ENCODE results near the gene BCLAF1. TPM values are rescaled to one million over a fixed set of nuclear protein-coding genes. Genes with fewer than 3 reads are reported as not detected.

Gene BCLAF1
- total and polyA plus RNA-seq, 2 of the 8 experiments (the other 6 are each of a cell fraction or from before 2014, with no cell fraction given), result 30.5 to 230 TPM

DNA sequence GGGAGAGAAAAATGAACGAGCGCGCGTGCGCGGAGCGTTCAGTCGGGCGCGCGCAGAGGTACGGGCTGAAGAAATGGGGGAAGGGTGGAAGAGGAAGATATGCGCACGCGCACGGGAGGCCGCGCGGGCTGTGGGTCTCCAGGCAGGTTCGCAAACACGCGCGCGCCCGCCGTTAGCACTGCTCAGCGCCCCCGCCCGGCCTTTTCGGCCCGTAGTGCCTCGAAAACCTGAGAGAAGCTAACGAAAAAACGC is 393 bp downstream of the BCLAF1 start (continued):
- TF ChIP-seq RXRA (IDR thresholded peaks at IDR 0.05; ENCODE audit: insufficient read depth, low read depth, low read length) (no peak), NRF1 (IDR thresholded peaks at IDR 0.05; ENCODE audit: low read depth, low read length) (peak; percentile 62), SIRT6 (IDR thresholded peaks at IDR 0.05; ENCODE audit: low read length) (no peak), HDAC6 (IDR thresholded peaks at IDR 0.05; ENCODE audit: low read depth, low read length) (no peak), HDAC2 (IDR thresholded peaks at IDR 0.05; ENCODE audit: borderline replicate concordance in 1 of 2, low read depth in 2 of 2, low read length in 2 of 2) (no peak), SP2 (IDR thresholded peaks at IDR 0.05; ENCODE audit: low read length) (no peak), EP300 (IDR thresholded peaks at IDR 0.05; ENCODE audit: borderline replicate concordance in 1 of 2, low read depth in 2 of 2, low read length in 2 of 2) (no peak), CEBPB (IDR thresholded peaks at IDR 0.05; ENCODE audit: low read depth, low read length) (no peak), ZNF274 (IDR thresholded peaks at IDR 0.05; ENCODE audit: borderline replicate concordance, extremely low read depth, low read length) (no peak), ASH2L (IDR thresholded peaks at IDR 0.05; ENCODE audit: low read length) (no peak), TAF1 (IDR thresholded peaks at IDR 0.05; ENCODE audit: low read depth, low read length) (no peak), KDM5A (IDR thresholded peaks at IDR 0.05; ENCODE audit: low read length) (0 out of 2 replicates have a peak, but pooled peaks have one; percentile 52), MAFK (IDR thresholded peaks at IDR 0.05; ENCODE audit: low read depth, low read length) (no peak), YY1 (IDR thresholded peaks at IDR 0.05; ENCODE audit: low read depth, low read length) (no peak; the same call in 1 of the 2 replicates), CHD2 (IDR thresholded peaks at IDR 0.05; ENCODE audit: low read length) (no peak; the same call in 1 of the 2 replicates)
- TF ChIP-seq, protein P1, sequence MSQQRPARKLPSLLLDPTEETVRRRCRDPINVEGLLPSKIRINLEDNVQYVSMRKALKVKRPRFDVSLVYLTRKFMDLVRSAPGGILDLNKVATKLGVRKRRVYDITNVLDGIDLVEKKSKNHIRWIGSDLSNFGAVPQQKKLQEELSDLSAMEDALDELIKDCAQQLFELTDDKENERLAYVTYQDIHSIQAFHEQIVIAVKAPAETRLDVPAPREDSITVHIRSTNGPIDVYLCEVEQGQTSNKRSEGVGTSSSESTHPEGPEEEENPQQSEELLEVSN (IDR thresholded peaks at IDR 0.05), result no peak
- TF ChIP-seq, protein P2, sequence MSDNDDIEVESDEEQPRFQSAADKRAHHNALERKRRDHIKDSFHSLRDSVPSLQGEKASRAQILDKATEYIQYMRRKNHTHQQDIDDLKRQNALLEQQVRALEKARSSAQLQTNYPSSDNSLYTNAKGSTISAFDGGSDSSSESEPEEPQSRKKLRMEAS (IDR thresholded peaks at IDR 0.05), result peak; percentile 36
- TF ChIP-seq, protein P3, sequence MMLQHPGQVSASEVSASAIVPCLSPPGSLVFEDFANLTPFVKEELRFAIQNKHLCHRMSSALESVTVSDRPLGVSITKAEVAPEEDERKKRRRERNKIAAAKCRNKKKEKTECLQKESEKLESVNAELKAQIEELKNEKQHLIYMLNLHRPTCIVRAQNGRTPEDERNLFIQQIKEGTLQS (IDR thresholded peaks at IDR 0.05; ENCODE audit: insufficient read depth, low read depth, low read length), result no peak

Measured in H1 (cell line).